Stimulated activated CD8-positive, alpha-beta memory T cell treated with anti-CD3 and anti-CD28 coated beads, Interleukin-12 subunit alpha, Interleukin-12 subunit beta, amount 100 ng/mL, for 24 hours (primary cell): ENCODE measurements around the gene CDHR4.
"Not testable (repeated sequence)": the region's sequence is repeated elsewhere in the genome, so short reads cannot be mapped to it uniquely, and the experiment has no call there.

Experiments
- DNase-seq: peaks from one replicate; pipeline ENCODE4 v3.0.0-alpha.2; 2020; ENCODE audit errors: extremely low read depth

Gene CDHR4

DNA sequence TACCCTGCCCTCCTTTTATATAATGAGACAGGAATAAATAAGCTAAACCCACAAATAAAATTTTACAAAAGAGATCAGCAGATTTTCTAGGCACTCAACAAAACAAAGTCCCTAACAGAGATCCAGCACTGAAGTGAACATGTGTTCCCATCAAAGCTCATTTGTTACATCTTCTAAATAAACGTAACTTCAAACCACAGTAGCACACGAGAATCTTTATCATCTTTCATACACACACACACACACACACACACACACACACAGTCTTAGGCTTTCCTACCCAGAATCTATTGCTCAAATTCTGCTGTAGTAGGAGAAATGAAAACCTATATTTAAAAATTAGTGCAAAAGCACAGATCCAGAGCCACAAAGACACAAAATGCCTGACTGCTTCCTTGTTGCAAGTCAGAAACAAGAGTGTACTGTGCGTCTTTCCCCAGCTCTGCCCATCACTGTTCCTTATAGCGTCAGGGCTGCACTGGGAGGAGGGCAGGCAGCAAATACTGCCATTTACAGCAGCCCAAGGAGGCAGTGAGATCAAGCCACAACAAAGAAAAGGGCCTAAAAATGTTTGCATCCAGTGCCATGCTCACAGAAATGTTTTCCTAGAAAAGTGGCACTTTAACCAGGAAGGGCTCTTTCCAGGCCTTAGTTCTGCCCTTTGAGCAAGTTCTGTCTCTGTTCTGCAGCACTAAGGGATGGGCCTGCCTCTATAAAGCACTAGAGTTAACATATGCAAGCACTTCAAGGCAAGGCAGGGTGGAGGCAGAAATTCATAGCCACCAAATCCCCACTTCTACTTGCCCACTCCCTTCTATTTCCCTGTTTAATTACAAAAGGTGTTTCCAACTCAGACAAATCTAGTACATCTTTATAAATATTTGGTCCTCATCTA lies 19.3 kb downstream of the CDHR4 start:
- no peak for DNase-seq

- DNase-seq = no peak
Measured at GRCh38 chr3:49779358-49780079, 20.2 kb downstream of the CDHR4 start.

DNA sequence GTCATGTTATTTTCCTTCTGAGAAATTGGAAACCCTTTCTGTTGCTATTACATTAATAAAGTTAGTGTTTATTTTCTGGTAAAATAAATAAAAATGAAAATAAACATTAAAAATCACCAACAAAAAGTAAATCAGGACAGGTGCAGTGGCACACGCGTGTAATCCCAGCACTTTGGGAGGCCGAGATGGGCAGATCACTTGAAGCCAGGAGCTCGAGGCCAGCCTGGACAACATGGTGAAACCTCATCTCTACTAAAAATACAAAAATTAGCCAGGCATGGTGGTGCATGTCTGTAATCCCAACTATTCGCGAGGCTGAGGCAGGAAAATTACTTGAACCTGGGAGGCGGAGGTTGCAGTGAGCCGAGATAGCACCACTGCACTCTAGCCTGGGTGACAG lies 23.6 kb downstream of the CDHR4 start:
- not testable (repeated sequence) for DNase-seq

DNA sequence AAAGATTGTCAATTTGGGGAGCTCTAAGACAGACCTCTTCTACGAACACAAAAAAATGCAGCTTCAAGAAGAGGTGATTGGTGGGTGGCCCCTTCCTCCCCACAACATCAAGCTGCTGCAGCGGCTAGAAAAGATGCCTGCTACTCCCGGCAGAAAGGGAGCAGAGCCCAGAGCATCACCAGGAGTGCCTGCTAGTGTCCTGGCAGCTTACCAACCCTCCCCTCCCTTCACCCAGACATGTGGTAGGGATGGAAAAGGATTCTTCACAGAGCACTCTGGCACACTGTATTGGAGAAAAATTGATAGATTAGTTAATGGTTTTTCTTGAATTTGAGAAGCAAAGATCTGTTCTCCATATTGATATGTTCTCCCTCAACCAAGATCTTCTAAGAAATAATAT lies 24.1 kb downstream of the CDHR4 start:
- DNase-seq = no peak

GRCh38 chr3:49772703-49773102 lies 27.0 kb downstream of the CDHR4 start:
- DNase-seq = no peak

DNA sequence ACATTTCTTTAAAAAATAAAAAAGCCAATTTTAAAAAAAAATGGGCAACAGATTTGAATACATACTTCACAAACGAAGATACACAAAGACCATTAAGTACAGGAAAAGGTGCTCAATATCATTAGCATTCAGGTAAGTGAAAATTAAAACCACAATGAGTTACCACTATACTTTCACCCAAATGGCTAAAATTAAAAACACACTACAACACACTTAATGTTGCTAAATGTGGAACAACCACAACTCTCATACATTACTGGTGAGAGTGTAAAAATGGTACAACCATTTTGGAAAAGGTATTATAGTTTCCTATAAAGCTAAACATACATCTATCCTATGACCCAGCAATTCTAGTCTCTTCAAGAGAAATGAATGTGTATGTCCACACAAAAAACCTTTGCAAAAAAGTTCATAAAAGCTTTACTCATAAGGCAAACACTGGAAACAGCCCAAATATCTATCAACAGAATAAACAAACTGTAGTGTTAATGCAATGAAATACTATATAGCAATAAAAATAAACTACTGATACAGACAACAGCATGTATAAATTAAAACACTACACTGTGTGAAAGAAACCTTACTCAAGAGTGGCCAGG lies 28.2 kb downstream of the CDHR4 start:
- DNase-seq = no peak

- no peak for DNase-seq
Measured at GRCh38 chr3:49769926-49770325, 29.7 kb downstream of the CDHR4 start.

DNA sequence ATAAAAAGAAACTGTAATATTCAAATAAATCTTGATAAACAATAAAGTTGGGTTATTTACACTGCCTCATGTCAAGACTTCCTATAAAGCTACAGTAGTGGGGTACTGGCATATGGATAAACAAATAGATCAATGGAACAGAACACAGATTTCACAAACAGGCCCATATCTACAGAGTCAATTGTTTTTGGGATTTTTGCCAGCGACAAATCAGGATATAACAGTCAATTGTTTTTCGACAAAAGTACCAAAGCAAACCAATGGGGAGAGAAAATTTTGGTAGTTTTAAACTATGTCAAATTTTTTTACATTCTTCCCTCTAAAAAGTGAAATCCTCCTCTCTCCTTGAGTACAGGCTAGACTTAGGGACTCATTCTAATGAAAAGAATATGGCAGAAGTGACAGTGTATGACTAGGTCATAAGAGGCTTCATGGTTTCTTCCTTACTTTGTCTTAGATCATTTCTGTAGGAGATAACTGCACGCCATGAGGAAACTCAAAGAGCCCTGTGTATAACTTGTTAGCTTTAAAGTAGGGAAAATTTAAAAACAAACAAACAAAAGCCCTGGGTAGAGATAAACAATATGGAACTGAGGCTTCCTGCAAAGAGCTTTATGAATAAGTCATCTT lies 30.3 kb downstream of the CDHR4 start:
- no peak for DNase-seq

GRCh38 chr3:49763981-49764380 lies 35.7 kb downstream of the CDHR4 start:
- DNase-seq = no peak

GRCh38 chr3:49761661-49762060 lies 38.0 kb downstream of the CDHR4 start:
- no peak for DNase-seq

DNA sequence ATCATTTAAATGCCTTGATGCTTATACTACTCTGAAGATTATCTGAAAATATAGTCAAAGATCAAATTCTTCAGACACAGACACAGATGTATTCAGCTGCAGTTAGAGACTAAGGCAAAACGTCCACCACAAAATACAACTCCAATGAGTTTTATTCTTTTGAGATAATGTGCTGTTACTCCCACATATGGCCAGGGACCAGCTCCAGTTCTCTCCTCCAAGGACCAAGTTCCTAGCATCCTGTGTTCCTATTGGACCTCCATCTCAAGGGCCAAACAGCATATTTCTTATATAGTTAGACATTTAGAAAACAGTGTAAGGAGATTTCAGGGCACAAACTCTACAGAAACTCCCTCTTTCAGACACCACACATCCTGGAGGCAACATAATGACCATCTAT lies 40.4 kb downstream of the CDHR4 start:
- no peak for DNase-seq

DNA sequence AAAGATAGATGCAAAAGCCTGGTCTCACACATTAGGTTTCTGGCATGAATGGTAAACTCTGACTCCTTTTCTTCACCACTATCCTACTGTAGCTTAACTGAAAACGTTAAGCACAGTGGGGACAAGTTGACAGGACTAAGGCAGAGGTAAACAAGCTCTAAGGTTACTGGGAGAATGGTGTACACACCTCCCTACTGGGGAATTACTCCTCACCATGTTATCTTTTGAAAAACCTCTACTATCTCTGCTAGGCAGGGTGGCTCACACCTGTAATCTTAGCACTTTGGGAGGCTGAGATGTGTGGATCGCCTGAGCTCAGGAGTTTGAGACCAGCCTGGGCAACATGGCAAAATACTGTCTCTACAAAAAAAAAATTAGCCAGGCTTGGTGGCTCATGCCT lies 42.5 kb downstream of the CDHR4 start:
- DNase-seq = no peak

GRCh38 chr3:49756036-49756435 lies 43.6 kb downstream of the CDHR4 start:
- DNase-seq = no peak

GRCh38 chr3:49754536-49754935 lies 45.1 kb downstream of the CDHR4 start:
- no peak for DNase-seq

- no peak for DNase-seq
Measured at GRCh38 chr3:49751501-49751900, 48.2 kb downstream of the CDHR4 start.

DNA sequence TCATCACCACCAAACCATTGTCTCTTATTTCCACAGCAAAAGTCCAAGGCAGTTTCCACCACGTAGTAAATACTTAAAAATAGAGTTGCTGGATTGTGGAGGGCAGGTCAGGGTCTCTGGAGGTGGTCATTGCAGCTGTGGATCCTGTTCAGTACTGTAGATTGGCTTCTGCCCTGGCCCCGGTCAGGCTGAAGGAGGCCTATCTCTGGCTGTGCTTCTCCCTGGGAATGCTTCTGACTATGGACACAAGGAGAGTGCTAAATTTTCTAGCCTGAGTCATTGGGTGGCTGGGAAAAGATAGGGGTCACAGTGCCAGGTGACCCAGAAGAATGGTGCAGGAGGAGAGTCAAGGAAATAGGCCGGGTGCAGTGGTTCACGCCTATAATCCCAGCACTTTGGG lies 49.6 kb downstream of the CDHR4 start:
- no peak for DNase-seq

- not testable (repeated sequence) for DNase-seq
Measured at GRCh38 chr3:49748874-49749273, 50.8 kb downstream of the CDHR4 start.

DNA sequence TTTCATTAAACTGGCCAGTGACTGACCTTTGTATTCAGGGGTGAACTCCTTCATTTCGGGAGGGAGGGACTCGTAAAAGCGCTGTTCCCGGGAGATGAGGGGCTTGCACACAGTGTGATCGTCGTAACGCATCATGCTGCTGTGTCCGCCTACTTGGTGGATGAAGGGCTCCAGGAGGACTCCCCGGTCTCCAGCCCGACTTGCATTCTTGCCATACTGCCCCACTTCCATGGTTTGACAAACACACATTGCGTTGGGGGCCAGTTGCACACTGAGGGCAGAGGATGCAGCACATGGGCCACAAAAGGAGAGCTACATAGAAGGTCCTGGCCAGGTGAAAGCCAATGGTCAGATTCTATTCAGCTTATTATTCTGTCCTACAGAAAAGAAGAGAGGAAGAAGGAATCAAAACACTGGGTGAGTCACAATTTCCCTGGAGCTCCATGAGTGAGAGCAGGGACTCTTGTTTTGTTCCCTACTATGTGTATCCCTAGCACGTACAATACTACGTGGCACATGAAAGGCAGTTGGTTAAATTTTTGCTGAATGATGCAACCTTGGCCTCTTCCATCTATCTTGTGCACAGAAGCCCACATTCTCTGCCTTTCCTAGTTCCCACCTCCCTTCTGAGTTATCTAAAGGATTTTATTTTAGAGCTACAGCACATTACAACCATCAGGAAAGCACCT lies 51.7 kb downstream of the CDHR4 start:
- no peak for DNase-seq

DNA sequence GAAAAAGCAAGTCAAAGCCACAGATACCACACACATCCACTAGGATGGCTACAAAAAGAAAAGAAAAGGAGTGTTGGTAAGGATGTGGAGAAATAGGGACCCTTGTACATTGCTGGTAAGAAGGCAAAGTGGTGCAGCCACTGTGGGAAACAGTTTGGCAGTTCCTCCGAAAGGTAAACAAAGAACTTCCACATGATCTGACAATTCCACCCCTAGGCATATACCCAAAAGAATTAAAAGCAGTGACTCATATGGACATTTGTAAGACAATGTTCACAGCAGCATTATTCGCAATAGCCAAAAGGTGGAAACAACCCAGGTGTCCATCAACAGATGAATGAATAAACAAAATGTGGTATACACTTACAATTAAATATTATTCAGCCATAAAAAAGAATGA lies 53.7 kb downstream of the CDHR4 start:
- DNase-seq = no peak
